Stimulated activated CD8-positive, alpha-beta memory T cell treated with anti-CD3 and anti-CD28 coated beads, Interleukin-7, amount 100 ng/mL, for 24 hours (primary cell): ENCODE measurements around the gene B4GALT5.
A peak's percentile ranks its signal among the peaks of the same experiment; 100 is the strongest.
"Not testable (repeated sequence)": the region's sequence is repeated elsewhere in the genome, so short reads cannot be mapped to it uniquely, and the experiment has no call there.

Experiments used
- DNase-seq: peaks from one replicate; pipeline ENCODE4 v3.0.0-alpha.2; 2020; ENCODE audit warnings: low read depth

The B4GALT5 gene

DNA sequence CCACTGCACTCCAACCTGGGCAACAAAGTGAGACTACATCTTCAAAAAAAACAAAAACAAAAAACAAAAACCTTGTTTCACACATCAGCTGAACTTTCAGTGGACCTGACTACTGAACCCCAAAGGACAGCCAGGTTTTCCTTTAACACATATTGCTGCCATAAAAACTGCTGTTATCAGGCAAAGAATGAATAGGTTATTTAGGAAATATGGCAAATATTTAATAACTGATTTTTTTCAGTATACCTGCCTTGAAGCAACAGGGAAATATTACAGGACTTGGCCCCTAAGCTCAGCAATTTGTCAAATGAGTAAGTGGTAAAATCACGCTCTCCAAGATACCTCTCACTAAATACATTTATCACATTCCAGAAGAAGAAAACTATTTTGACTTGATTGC lies 34.0 kb downstream of the B4GALT5 start:
- DNase-seq, result no peak

DNA sequence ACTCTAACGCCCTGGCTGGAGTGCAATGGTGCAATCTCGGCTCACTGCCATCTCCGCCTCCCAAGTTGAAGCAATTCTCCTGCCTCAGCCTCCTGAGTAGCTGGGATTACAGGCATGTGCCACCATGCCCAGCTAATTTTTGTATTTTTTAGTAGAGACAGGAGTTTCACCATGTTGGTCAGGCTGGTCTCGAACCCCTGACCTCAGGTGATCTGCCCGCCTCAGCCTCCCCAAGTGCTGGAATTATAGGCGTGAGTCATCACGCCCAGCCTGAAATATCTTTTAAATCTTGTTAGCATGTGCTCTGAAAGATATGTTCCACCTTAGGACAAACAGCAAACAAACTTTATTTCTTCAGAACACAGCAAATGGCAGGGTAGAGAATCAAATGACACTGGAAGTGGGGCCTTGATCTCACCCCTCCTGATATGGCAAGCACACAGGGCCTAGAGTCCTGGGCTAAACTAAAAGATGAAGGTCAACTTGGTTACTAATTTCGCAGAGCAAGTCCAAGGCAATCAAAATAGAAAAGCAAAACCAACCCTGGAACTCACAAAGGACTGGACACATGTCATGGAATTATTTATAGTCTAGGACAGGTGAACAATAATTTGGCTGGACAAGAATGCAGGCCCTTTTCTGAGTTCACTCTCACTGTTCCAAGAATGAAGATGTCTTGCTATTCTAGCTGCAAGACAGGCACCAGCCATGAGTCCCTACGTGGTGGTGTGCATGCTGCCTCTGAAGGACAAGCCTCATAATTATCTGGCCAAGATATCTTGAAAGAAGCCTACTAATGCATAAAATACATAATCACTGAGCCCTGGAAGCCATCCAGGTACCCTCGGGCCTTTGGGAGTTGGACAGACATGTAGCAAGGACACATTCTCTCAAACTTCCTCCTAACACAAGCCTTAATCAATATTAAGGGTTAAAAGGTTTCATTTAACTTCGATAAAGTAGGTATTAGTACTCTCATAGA lies 35.6 kb downstream of the B4GALT5 start:
- no peak for DNase-seq

DNA sequence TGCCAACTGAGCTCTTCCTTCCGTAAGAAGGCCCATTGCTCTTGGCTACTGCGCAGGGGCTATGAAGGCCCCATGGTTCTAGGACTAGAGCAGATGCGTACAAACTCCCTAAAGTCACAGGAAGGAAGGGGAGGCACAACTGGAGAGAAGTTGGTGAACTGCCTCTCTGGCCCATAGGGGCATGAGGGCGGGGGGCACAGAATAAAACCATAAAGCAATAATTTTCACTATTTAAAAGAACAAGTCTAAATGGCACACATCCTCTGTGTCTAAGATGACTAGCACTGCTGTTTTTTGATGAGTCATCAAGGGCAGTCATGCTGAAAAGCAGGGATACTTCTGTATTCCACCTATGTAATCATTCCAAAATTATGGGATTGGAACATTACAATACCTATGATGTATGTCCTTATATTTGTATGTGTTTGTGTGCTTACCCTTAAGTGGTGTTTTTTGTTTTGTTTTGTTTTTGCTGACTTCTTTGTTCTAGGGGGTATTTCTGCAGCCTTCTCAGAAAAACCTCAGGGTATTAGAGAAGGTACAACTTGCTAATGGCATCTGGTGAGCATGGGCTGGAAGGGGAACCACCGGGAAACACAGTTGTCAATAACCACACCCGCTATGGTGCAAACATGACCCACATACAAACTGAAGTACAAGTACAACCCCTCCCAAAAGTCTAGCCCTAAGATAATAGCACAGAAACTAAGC lies 36.9 kb downstream of the B4GALT5 start:
- DNase-seq, result no peak

DNA sequence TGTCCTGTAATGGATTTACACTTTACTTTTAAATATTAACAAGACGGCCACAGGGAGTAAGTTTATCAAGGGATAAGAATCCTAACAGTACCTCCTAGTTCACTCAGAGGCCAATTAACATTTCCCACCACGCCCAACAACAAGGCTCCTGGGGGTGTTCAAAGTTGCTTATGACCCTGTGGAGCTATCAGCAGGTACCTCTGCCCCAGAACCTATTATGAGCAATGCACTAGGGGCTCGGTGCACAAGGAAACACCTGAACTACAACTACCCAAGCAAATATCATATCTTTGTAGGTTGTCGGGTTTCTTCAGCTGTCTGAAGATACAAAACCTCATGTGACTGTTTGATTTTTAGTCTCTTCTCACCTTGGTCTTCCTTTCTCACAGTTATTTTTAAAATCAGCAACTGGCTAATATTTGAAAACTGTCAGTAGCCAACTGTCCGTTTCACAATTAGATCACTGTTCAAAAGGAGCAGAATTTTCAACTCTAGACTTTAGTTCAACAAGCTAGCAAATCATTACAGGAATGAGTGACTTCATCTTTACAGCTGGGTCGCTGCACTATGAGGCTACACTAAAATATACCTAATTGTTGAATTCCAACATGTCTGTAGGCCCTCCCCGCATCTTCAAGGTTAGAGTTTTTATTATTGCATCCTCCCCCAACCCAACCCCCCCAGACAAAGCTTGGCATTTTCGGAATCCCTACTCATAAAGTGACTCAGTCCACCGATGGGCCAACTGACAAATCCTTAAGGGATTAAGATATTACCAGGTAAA lies 38.1 kb downstream of the B4GALT5 start:
- no peak for DNase-seq

DNA sequence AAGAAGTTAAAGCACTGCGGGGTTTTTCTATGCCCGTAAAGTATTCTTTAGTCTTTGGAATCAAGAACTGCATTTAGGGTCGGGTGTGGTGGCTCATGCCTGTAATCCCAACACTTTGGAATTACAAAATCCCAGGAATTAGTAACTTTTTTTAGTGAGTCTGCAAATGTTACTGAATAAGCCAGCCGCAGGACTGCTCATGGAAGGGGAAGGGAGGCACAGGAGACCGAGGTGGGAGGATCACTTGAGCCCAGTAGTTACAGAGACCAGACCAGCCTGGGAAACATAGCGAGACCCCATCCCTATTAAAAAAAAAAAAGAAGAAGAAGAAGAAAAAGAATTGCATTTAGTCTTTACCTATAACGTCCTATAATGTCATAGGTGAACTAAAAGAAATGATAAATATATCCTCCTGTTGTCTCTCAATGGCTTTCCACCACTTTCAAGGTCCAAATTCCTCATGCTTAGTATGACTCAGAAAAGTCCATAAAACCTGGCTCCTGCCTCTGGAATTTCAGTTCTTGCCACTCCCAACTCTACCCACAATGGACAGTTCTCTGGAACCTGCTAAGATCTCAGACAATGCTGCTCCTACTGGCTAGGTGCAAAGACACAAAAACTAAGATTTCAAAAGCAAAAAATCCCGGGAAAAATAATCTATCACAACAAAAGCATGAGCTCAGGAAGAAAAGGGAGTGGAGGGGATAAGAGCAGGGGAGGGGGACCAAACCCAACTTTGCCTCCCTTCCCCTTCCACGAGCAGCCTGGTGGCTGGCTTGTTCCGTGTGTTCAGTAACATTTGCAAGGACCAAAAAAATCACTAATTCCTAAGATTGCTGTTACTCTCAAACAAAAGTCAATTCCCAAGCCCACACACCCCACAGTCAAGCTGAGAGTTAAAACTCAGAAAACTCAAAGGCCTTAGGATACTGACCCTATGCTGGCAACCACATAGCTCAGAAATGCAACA lies 39.0 kb downstream of the B4GALT5 start:
- DNase-seq, result no peak

DNA sequence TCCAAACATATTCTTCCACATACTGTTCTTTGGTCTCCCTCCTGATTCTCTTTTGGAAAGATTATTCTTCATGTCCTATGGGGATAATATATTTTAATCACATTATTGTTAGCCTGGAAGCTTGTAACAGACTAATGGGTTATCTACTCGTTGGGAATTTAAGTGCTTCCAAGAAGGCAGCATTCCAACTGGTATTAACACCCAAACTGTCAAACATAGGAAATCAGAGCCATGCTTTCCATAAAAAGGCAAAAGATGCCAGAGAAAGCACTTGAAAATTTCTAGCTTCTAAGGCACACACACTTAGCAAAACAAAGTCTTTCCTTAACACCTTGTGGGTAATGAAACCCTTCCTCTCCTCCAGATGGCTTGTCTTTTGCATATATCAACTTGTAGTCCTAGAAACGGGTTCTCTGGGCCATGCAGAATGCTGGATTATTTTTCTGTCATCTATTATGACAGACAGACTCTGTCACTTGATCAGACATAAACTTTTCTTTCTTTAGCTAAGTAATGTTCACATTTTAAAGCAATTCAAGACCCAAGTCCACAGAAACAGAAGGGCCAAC lies 41.5 kb downstream of the B4GALT5 start:
- DNase-seq, result no peak

DNA sequence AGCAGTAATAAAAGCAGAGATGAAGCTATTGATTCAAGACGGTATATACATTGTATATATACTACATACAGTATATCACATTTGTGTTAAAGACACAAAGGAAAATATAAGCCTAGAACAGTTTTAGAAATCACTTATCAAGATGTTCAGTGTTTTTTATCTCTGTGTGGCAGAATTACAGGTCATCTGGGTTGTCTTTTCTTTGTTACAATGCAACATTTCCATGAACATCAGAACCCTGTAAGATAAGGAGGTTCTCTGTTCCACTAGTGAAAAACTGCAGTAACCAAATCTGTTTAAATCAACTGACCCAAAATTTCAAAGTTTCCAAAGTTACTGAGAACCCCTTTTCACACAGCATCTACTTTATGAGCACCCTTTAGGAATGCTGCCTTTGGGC lies 42.2 kb downstream of the B4GALT5 start:
- no peak for DNase-seq

DNA sequence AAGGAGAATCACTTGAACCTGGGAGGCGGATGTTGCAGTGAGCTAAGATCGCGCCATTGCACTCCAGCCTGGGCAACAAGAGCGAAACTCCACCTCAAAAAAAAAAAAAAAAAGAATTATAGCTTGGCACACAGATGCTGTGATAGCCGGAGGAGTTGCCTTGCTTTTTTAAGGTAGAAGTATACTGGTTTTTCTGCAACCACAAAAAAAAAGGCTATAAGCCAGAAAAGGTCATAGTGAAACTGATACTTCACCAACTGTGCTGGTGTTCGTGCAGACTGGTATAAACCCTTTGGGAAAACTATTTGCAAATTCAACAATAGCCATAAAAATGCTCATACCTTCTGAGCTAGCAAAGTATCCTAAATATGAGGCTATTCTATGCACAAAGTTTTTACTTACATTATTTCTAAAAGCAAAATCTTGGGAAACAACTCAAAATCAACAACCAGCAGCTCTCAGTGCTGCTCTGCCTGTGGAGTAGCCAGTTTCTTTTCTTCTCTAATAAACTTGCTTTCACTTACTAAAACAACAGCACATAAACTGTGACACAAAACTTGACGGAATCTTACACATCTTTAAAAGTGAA lies 44.0 kb downstream of the B4GALT5 start:
- no peak for DNase-seq

DNA sequence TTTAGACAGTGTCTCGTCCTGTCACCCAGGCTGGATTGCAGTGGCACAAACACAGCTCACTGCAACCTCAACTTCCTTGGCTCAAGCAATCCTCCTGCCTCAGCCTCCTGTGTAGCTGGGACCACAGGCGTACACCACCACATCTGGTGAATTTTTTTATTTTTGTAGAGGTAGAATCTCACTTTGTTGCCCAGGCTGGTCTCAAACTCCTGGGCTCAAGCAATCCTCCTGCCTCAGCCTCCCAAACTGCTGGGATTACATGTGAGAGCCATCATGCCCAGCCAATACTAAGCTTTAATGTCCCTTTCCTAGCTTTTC lies 44.8 kb downstream of the B4GALT5 start:
- not testable (repeated sequence) for DNase-seq

DNA sequence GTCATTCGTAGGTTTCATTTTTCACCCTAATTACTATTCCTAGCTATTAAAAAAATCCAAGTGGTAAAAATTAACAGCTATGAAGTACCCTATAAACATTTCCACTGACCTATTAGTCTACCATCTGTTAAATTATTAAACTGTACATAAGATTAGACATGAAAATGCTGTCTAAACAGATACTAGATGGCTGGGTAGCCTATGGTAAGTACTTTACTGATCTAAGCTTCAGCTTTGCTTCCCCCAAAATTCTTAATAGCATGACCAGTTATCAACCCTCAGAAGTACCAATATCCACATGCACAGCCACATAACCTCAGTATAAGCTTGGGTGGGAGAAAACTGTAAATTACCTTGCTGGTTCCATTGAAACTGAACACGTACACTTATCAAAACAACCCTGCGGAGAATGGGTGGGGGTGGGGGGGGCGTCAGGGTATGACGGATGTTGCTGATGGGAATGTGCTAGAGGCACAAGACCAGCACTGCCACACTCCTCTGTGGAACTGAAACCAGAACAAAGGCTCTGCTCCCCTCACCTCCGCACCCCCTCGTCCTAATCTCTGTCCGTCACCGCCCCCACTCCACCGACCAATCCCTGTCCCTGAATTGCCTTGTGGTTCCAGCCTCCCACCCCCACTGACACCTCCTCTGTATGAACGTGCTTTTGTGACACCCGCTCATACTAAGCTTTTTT lies 45.3 kb downstream of the B4GALT5 start:
- peak; percentile 50 for DNase-seq

DNA sequence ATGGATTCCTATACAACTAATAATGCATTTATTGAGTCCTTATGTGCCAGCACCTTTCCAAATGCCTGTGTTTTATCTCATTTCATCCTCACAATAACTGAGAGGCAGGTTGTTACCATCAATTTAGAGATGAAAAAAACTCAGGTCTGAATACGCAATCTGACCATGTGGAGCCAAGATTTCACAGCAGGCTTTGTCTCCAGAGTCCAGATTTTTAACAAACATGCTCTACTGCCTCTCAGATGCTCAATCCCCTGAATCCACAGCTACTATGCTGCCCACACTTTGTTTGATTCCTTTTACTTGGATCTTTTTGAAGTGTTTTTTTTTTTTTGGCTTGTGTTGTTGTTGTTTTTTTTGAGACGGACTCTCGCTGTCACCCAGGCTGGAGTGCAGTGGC lies 46.8 kb downstream of the B4GALT5 start:
- no peak for DNase-seq

DNA sequence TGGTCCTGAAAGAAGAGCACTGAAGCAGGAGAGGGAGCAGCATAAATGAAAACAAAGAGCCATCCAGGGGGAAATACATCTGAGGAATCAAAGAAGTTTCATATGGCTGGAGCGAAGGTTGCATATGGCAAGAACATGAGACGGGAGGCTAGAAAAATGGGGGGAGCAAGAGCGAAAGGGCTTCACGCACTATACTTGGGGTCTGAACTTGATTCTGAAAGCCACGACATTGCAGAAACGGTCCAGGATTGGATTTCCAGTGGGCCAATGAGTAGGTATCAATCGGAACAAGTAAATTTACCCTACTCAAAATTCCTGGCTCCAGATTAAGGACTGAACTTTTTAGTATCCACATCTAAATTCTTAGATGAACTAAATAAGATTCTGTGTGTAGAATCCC lies 47.9 kb downstream of the B4GALT5 start:
- DNase-seq, result no peak

DNA sequence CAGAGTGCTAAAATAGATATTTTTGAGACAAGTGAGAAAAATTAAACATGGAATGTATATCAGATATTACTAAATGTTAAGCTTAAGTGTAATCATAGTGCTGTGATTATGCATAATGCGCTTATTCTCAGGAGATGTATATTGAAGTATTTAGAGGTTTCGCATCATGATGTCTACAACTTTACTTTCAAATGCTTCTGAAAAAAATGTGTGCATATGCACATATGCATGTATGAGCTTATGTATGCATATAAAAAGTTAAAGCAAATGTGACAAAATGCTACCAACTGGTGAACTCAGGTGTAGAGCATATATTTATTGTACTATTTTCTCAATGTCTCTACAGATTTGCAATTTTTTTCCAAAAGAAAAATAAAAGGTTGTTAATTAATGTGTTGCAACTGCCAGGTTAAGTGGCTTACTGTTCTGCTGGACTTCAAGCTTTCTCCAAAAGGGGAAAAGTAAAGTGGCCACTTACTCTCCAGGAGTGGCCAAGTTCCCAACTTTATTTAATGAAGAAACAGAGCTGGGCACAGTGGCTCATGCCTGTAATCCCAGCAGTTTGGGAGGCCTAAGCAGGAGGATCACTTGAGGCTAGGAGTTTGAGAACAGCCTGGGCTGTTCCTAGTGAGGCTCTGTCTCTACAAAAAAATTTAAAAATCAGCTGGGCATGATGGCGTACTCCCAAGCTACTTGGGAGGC lies 48.9 kb downstream of the B4GALT5 start:
- DNase-seq, result no peak

DNA sequence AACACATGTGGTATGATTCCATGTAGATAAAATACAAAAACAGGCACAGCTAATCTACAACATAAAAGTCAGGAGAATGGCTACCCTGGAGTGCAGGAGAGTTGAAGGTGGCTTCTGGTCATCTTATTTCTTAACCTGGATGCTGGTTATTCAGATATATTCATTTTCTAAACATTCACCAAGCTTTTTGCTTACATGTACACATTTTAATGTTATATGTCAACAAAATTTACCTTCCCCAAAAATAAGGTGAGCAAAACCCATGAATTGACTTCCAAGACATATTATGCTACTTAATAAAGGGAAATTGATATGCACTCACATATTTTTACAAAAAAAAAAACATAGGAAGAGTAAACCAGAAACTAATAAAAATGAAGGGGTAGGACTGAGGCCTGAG lies 50.6 kb downstream of the B4GALT5 start:
- no peak for DNase-seq

DNA sequence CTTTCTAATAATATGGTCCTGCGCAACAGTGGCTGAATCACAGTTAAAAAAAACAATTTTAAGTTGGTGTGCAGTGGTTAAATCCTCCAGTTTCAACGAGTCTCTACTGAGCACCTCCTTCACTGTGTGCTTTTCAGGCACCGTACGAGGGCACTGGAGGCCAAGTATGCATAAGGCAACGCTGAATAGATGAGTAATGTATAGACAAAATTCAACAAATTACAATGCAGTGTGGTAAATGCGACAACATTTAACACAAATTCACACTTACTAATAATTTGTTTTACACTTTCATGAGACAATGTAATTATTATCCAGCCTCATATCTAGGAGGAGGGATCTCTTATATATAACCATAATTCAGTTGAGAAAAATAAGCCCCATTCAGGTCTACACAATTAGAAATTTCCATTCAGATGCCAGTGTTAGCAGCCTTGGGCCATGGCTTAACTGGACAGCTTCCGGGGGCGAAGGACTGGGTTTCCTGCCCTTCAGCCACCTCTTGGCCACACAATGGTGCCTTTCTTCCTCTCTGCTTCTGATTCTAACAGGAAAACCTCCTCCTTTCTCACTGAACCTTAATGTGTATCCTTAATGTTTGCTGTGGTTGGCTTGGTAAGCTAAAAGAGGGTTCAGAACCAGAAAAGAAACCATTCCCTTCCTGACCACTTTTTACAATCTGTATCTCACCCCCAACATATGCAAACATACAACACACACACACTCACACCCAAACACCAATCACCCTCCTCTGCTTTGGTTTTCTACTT lies 51.9 kb downstream of the B4GALT5 start:
- DNase-seq, result no peak

DNA sequence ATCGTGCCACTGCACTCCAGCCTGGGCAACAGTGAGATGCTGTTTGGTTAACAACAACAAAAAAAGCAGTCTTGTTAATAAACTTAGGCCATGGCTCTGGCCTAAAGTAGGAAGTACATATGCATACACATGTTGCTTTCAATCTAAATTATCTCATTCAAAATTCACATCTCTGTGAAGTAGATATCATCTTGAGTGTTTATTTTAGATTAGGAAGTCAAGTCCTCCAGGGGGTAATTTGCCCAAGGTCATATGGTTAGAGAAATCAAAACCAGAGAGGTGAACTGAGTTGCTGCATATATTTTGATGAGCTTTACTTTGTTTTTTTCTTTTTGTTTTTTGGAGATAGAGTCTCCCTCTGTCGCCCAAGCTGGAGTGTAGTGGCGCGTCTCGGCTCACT lies 52.8 kb downstream of the B4GALT5 start:
- DNase-seq, result no peak

DNA sequence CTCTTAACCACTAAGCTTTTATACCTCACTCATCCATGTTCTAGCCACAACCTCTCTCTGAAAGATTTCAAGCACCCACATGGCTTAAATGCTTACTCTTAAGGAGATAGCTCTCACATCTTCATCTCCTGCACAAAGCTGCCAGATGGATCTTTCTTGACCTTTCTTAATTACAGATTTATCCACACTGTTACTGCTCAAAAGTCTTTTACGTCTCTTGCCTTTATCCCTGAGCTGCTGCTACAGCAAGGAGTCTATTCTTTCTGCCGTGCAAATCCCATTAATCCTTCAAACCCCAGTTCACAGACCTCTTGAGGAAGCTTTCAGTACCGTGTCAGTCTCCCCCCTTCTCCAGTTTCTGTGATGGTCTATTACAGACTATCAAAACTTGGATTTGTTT lies 54.6 kb downstream of the B4GALT5 start:
- no peak for DNase-seq

DNA sequence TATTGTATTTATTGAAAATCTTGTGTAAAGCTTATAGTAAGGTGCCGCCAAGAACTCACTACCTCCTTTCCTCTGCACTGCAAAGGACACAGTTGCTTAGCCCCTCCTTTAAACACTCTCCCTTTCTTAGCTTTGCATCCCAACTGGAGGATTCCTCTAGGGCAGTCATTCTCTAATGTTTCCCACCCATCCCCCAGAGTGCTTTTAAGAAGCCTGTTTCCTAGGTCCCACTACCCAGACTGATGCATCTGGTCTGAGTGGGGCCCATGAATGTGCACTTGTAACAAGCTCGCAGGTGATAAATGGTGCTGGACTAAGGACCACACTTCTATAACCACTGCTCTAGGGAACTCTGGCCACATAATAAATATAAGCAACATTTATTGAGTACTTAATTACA lies 55.2 kb downstream of the B4GALT5 start:
- DNase-seq, result no peak
